Central memory CD4-positive, alpha-beta T cell (primary cell): ENCODE results near the gene SCFD2.
A peak's percentile ranks its signal among the peaks of the same experiment; 100 is the strongest.
"Not testable (repeated sequence)": the region's sequence is repeated elsewhere in the genome, so short reads cannot be mapped to it uniquely, and the experiment has no call there.

ENCODE experiments used
- DNase-seq: peaks from one replicate; pipeline ENCODE4 v3.0.0; 2022

SCFD2 gene

DNA sequence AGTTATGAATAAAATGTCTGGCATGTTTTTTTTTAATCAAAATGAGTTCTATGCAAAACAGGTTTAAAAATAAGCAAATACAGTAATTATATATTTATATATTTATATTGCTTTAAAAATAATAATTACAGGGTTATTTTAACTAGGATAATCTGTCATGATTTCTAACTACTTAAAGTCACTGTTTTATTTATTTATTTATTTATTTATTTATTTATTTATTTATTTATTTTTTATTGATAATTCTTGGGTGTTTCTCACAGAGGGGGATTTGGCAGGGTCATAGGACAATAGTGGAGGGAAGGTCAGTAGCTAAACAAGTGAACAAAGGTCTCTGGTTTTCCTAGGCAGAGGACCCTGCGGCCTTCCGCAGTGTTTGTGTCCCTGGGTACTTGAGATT lies 129.2 kb downstream of the SCFD2 start:
- DNase-seq: not testable (repeated sequence)

DNA sequence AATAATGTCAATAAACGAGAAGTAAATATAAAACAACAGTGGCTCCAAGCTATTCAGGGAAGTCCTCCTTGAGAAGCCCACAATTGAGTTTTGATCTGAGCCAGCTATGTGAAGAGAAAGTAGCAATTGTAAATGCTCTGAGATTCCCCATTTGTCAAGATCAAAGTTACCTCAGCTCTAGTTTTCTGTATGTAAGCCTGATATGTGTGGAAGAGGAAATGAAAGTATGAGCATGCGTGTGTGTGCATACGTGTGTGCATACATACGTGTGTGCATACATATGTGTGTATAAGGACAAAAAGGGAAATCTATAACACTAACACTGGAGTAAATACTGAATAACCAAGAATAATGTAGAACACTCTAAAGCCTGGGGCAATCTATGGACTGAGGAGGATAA lies 130.3 kb downstream of the SCFD2 start:
- DNase-seq: no peak

DNA sequence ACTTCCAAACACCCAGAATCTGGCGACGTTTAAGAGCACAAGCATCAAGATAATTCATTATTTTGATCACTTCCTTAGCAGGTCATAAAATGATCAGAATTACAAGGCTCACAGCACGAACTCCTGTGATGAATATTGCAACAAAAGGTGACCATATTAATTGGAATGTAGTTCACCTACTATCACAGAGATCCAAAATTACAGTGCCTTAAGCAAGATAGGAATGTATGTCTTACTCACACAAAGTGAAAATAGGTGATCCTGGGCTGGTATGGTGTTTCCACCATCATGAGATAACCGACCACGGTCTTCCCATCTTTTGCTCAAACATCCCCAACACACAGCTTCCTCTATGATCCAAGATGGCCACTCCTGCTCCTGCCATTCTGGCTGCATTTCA lies 131.2 kb downstream of the SCFD2 start:
- no peak for DNase-seq

DNA sequence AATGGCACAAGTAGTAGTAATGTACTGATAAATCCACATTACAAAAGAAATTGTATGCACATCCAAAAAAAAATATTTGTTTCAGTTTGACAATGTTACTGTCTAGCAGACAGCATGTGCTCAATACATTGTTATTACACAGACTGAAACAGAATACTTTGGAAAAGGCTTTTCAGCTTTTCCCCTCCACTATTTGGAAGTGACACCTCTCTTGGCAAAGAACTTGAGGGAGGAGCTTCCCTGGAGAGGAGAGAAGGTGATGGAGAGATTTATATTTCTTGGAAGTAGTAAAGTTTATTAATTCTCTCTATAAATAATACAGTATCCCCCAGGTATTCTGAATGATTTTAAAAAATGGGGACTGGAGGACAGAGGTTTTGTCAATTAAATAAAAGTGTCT lies 131.8 kb downstream of the SCFD2 start:
- DNase-seq: no peak

DNA sequence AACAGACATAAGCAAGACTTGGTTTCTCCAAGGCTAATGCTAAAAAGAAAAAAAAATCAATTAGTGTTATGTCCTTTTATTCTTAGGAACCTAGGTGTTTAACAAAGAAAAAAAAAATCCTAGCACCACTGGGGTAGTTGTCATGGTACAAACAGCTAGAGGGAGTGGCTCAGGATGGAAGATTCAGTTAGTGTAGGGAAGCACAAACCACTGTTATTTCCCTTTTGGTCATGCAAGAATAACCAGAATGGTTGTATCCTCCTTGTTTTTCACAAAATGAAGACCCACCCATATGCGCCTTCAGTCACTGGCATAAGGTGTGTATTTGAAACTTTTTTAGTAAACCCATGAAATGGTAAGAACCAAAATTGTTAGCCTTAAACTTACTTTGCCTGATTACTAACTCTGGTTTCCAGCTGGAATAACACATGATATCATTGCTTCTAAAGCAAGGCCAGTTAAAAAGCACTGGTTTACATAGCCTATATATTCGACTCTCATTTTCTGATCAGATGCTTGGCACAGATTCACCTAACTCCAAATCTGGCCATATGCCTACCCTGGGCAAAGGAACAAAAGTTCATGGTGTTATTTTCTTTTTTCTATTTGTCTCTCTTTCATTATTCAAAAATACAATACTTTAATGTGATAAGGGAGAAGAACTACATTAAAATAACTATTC lies 132.6 kb downstream of the SCFD2 start:
- DNase-seq: no peak

DNA sequence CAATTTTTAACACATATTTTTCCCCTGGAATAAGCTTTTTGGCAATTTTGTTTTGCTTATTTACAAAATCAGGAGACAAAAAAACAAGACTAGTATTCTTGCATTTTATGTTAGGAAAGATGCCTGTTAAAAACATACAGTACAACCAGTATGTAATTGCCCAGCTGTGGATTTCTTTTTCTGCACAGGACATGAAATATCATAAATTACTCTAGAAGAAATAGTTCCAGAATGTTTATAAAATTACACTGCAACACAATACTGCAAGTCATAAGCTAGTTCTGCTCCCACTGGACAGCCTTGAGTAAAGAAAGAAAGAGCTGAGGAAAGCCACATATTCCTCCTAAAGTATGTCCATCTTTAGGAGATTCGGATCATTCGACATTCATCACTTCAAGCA lies 133.5 kb downstream of the SCFD2 start:
- DNase-seq: no peak

DNA sequence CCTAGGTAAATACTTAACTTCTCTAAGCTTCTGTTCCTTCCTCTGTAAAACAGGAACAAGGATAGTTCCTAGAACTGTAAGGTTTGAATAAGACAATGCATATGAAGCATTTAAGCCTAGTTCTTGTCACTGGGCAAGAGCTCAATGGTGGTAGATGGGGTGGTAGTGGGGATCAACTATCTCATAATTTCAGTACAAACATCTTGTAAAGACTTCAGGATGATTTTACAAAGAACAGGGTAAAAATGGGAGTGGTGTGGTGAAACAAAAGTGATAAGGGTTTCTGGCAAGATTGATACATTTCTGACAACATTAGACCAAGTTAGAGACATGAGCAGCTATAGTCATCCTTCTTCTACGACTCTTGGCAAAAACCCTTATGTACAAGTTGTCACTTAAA lies 137.8 kb downstream of the SCFD2 start:
- no peak for DNase-seq

DNA sequence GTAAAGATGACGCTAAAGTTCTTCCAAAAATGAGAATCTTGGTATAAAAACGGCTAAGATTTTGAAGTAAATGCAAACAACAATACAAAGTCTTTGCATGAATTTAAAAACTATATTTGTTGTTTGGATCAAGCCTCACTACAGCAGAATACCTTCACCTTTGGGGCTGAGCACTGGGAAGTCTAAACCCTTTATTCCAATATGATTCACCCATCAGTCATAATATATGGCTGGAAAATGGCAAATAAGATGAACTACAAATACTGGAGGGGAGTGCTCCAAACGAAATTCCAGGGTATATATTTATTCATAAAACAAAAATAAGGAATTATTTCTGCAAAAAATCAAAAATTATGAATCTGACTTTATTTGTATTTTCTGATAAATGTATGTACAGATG lies 138.4 kb downstream of the SCFD2 start:
- no peak for DNase-seq

DNA sequence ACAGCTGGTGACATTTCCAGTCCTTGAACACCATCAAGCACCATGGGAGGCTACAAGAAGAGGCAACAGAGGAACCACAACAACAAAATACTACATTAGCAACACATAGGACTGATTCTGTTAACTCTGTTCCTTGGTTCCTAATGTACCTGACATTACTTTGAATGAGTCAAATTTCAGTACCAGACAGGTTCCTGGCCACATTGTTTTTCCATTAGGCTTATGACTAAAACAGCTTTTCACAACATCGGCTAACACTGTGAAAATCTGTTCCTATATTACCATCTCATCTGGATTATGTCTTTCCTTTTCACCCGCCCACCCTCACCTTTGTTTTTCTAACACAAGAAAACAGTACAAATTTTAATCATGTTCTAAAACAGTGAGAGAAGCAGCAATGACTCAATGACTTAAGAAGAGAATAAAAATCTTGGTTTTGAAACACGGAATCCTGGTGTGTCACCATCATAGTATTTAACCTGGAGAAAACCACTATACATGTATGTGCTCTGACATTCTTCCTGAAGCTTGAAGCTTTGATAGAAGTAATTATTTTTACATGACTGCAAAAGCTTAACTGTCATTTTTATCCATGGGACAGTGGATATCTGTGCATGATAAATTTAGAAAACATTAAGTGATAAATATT lies 143.9 kb downstream of the SCFD2 start:
- no peak for DNase-seq

DNA sequence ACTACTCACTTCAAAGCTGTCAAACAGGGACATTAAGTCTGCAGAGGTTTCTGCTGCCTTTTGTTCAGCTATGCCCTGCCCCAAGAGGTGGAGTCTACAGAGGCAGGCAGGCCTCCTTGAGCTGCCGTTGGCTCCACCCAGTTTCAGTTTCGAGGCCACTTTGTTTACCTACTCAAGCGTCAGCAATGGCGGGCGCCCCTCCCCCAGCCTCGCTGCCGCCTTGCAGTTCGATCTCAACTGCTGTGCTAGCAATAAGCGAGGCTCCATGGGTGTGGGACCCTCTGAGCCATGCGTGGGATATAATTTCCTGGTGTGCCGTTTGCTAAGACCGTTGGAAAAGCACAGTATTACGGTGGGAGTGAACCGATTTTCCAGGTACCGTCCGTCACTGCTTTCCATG lies 146.7 kb downstream of the SCFD2 start:
- not testable (repeated sequence) for DNase-seq

DNA sequence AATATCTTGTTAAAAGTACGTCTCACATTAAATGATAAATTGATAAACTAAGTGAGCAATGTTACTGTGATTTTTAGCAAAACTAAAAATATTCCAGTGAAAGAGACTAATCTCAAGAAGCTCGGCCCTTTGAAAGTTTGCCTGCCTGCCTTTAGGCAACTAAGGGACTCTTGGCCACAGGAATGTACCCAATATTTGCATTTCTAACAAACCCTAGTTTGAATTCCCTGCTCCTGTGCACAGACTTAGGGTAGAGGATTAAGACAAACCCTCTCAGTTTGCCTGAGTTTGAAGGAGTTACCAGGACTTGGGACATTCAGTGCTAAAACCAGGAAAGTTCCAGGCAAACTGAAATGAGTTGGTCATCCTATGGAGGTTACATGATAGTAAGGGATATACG lies 157.1 kb downstream of the SCFD2 start:
- no peak for DNase-seq

DNA sequence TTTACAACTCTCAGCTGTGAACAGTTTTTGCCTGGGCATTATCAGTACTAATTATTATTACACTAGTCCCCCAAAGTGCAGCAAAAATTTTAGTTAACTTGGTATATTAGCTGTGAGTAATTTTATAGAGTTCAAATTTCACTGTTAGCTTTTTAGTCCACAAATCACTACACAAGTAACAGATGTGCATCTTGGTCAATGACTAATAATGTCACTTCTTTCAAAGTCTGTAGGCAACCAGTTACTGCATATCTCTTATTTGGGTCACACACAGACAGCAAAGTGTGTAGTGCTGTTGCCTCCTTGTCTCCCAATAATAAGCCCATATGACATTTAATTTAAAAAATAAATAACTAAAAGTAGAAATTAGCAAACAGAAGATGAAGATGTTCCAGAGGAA lies 159.9 kb downstream of the SCFD2 start:
- no peak for DNase-seq

DNA sequence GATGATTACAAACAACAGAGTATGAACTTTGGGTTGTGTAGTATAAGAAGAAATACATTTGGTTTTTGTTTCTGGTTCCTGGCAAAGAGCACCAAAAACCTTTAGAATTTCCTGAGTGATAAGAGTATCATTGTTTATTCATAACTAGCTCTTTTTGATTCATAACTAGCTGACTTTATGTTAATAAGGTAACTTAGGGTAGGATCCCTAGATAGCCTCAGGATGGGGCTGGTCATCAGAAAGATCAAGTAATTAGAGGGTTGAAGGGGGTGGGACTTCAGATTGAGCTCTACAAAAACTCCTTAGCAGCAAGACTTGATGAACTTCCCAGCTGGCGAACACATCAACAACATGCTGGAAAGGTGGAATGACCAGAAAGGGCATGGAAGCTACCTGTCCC lies 166.5 kb downstream of the SCFD2 start:
- DNase-seq: no peak

DNA sequence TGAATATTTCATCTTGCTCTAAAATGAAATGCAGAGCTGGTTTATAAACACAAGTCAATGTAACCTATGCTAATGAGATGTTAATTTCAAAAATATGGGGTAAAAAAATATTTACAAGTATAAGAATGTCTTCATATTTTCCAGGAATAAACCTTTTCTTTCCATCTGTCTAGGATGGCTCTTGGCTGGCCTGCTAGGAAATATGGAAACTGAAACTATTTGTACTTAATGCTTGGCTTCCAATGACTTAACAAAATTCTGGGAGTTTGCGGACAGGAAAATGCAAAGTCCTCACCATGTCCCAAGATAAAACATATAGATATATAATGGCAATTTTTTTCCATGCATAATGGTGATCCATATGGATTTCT lies 168.1 kb downstream of the SCFD2 start:
- no peak for DNase-seq

DNA sequence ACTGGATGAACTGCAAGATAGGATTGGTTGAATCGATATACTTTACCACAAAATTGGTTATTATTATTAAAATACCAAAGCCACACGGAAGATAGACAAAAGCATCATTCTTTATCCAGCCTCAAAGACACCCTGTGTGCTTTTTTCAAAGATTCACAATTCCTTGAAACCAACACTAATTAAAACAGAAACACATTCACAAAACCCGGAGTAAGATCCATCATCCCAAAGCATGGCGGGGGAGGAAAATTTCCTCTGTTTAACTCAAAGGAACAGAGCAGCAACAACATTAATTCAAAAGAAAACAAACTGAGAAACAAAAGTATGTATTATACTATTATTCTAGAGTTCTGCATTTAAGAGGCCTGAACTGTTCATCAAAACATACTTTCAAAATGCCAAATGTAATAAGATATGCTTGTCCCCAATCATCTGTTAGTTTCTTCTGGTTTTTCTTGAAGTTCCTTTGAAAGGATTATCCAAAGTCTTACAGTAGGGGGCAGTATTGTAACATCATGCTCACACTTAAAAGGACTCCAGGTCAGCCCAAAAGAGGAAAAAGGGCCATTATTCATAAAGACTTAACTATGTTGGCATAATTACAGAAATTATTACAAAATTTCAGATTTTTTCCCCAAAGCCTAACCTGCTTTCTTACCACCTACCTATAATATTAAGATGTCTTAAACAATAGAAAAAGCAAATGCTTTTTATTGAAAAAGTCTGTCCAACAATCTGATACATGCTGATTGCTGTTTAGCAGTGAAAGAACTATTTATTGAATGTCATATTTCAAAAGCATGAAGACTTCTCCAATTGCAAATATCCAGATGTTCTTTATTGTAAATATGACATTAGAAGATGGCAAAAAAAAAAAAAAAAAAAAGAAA lies 168.7 kb downstream of the SCFD2 start:
- DNase-seq: peak; percentile 38

DNA sequence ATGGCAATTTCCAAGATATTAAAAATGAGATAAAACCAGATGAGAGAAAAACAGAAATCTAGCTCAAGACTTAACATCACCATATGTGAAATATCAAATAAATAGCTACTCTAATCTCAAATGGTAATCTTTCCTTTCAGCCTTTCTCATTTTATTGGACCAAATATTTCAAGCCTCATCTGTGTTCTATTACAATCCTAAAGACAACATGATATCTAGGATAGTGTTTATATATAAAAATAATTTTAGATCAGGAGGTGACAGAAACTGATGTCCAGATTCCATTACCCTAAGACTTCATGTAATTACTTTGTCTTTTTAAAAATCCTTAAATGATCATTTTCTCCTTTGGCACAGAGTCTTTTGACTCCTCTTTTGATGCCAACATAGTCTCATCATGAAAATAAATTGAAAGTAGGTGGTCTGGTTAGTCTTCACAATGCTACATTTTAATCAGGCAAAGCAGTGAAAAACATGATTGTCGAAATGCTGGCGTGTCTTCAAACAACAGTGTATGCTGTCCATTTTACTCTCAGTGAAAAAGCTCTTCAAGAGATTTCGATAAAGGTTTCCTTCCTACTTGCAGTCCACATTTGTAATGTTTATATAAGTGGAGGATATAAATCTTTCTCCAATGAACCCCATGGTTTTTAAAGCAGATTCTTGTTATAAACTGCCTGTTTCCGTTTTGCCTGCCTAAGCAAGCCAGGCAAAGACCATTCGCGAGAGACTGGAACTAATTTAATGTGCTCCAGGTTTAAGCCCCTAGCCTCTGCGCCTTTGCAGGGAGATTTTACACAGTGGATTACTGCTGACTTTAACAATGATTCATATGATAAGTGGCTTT lies 169.8 kb downstream of the SCFD2 start:
- DNase-seq: no peak

DNA sequence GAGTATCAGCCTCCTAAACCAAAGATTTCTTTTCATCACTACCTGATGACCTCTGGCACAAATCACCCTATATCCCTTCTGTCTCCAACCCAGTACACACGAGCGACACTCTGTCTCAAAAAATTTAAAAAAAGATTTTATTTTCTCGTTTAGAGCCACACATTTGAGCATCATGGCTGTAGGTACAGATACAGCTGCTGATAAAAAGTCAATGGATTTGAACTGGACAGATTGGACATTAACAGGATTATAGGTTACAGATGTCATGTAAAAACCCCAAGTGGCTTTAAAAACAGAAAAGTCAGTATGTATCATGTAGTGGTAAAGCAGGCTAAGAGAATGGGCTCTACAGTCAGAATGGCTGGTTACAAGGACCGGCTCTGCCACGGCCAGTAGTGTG lies 171.1 kb downstream of the SCFD2 start:
- DNase-seq: no peak

DNA sequence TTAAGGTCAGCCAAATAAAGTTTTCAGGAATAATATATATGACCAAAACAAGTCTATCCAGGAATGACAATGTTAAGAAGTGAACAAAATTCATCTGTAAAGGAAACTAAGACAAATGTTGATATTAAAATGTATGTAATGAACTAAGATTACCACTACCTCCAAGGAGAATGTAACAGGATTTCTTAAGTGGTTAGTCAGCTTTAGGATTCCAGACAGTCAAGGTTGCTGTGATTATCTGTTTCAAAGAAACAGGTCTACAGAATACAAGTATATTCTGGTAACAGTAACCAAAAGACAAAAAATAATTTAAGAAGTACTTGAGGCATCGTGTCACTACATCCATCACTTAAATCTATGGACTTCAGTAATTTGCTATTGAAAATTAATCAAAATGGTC lies 172.8 kb downstream of the SCFD2 start:
- DNase-seq: no peak

DNA sequence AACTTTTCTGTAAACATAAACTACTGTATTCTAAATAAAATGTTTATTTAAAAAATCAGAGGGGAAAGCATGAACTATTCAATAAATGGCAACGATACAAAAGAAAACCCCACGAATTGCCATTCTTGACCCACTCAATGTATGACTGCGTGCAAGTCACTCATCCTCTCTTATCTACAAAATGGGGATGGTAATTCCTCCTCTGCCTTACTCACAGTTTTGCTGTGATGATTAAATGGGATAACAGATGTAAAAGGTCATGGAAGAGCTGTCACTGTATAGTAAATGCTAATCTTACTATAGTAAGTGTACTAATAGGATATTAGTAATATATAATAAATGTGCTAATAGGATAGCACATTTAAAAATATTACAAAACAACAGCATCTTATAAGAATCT lies 173.4 kb downstream of the SCFD2 start:
- no peak for DNase-seq

DNA sequence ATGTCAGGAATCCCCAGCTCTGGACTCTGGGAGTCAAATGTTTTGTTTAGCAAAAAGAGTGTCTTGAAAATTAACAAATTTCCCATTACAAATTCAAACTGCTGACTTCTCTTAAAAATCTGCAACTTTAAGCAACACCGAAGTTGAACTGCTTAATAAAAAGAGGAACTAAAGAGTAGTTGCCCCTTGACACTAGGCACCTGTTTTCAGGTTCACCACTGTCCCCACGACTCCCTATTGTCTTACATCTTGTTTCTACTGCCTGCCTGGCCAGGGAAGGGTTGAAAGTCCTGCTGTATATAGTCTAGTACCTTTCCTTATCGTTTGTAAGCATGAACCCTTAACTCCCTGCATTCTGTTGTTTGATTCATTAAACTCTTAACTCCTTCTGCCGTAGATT lies 173.9 kb downstream of the SCFD2 start:
- no peak for DNase-seq

DNA sequence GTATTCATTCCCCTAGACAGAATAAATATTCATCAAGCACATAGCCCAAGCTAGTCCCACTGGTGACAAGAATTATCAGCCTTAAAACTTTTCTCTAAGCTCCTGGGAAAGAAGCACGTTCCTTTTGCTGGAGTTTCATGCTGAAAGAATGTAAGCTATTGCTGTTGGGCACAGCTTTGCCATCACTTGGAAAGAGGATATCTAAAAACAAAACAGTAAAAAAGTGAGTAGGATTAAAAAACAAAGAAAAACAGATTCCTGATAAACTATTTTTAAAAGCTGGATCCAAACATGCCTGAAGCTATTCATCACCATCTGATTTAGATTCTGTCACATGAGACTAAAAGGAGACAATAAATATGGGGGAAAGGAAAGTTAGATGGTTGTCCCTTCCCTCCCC lies 176.8 kb downstream of the SCFD2 start:
- DNase-seq: no peak

DNA sequence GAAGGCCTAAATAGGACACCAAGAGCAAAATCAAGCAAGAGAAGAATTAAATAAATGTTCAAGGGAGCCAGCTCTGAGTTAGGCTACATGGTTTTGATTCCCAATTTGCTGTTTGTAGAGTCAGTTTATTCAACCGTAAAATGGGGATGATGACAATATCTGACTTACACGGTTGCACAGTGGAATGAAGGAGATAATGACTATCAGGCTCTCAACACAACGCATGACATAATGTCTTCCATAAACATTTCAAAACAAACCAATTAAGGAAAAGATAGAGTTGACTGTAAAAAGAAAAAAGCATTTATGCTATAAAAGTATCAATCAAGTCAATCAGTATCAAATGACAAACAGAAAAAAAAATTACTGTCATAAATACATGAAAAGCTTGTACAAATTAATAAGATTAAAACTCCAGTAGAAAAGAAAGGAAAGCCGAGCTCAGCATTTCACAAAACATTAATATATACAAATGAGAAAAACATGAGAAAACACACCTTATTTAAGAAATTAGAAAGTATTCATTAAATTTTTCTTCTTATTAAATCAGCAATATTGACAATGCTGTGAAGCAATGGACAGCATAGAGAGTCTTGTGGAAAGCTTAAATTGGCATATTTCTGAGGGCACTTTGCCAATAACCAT lies 179.0 kb downstream of the SCFD2 start:
- no peak for DNase-seq
